ENCODE measurements around the gene EREG. TPM values are rescaled to one million over a fixed set of nuclear protein-coding genes. Genes with fewer than 3 reads are reported as not detected.
"Not testable (repeated sequence)": the region's sequence is repeated elsewhere in the genome, so short reads cannot be mapped to it uniquely, and the experiment has no call there.

EREG gene
- total RNA-seq, 1 experiment from 2014 or later, result 0.46 TPM

GRCh38 chr4:74397748-74398426, 32.9 kb downstream of the EREG start:
- Histone ChIP-seq H3K9me3 (ENCODE audit: insufficient read depth, low read depth) (no peaks in the 10 kb centered on the region), H2AFZ (no peak overlapping the region), H3K36me3 (ENCODE audit: low read depth) (no peaks in the 10 kb centered on the region), H3K27me3 (ENCODE audit: insufficient read depth, low read depth) (no peaks in the 10 kb centered on the region), H3K79me2 (ENCODE audit: low read depth) (no peaks in the 10 kb centered on the region), H3K27ac (no peak overlapping the region), H4K20me1 (ENCODE audit: insufficient read depth) (no peaks in the 10 kb centered on the region), H3K4me2 (no peak overlapping the region), H3K4me1 (replicated peaks; ENCODE audit: insufficient read depth) (no peaks in the 10 kb centered on the region; the same call in 1 of the 2 replicates), H3F3A (ENCODE audit: insufficient read depth, low read depth) (no peaks in the 10 kb centered on the region), H3K9me2 (ENCODE audit: insufficient read depth) (no peaks in the 10 kb centered on the region), H3K4me3 (no peak overlapping the region)
- no peak for TF ChIP-seq EZH2 (IDR thresholded peaks at IDR 0.05; ENCODE audit: low read depth)
- TF ChIP-seq CTCF (conservative IDR thresholded peaks at IDR 0.05), result no peak
- intact Hi-C loops (cut with micrococcal nuclease; ENCODE audit: unreplicated experiment), result no loop called here
- CTCF ChIA-PET, result no interaction called here
- no TSS peak for BruUV-seq (replicated peaks)
- no peak for DNase-seq
- POLR2A ChIA-PET (ENCODE audit: unreplicated experiment), result no interaction called here

GRCh38 chr4:74398894-74399589, 34.1 kb downstream of the EREG start:
- H3K36me3 ChIP-seq (ENCODE audit: low read depth); H3K27ac ChIP-seq; H4K20me1 ChIP-seq (ENCODE audit: insufficient read depth); H2AFZ ChIP-seq; H3K4me3 ChIP-seq; H3K9me3 ChIP-seq (ENCODE audit: insufficient read depth, low read depth); H3K4me2 ChIP-seq; H3K27me3 ChIP-seq (ENCODE audit: insufficient read depth, low read depth); H3K4me1 ChIP-seq (replicated peaks; ENCODE audit: insufficient read depth); H3K79me2 ChIP-seq (ENCODE audit: low read depth); CTCF ChIA-PET; BruUV-seq (replicated peaks); H3F3A ChIP-seq (ENCODE audit: insufficient read depth, low read depth); intact Hi-C loops (cut with micrococcal nuclease; ENCODE audit: unreplicated experiment); DNase-seq; H3K9me2 ChIP-seq (ENCODE audit: insufficient read depth); POLR2A ChIA-PET (ENCODE audit: unreplicated experiment): not testable (repeated sequence)

GRCh38 chr4:74400395-74400794, 35.5 kb downstream of the EREG start:
- DNase-seq, result no peak
- POLR2A ChIA-PET (ENCODE audit: unreplicated experiment), result no interaction called here
- Histone ChIP-seq H3K27me3 (ENCODE audit: insufficient read depth, low read depth) (no peaks in the 10 kb centered on the region), H3K4me3 (no peak overlapping the region), H3F3A (ENCODE audit: insufficient read depth, low read depth) (no peaks in the 10 kb centered on the region), H3K9me2 (ENCODE audit: insufficient read depth) (no peaks in the 10 kb centered on the region), H3K4me2 (no peak overlapping the region), H4K20me1 (ENCODE audit: insufficient read depth) (no peaks in the 10 kb centered on the region), H3K36me3 (ENCODE audit: low read depth) (no peaks in the 10 kb centered on the region), H2AFZ (no peak overlapping the region), H3K27ac (no peak overlapping the region), H3K9me3 (ENCODE audit: insufficient read depth, low read depth) (no peaks in the 10 kb centered on the region), H3K4me1 (replicated peaks; ENCODE audit: insufficient read depth) (no peaks in the 10 kb centered on the region), H3K79me2 (ENCODE audit: low read depth) (no peaks in the 10 kb centered on the region)
- TF ChIP-seq EZH2 (IDR thresholded peaks at IDR 0.05; ENCODE audit: low read depth) (no peak), CTCF (conservative IDR thresholded peaks at IDR 0.05) (no peak)
- intact Hi-C loops (cut with micrococcal nuclease; ENCODE audit: unreplicated experiment), result no loop called here
- CTCF ChIA-PET, result interaction anchor here (0.6 kb wide), 1 partner anchor 408 kb away, joined by 3 read pairs; no protein-coding TSS in a partner anchor
- no TSS peak for BruUV-seq (replicated peaks)

All from PC-9 (cell line).